Activated CD4-positive, alpha-beta T cell treated with anti-CD3 and anti-CD28 coated beads, Interleukin-10, Interleukin-2, amounts not matched to agents 100 ng/mL and 50 ng/mL, durations not matched to agents 16 hours and 8 hours (primary cell): ENCODE data around the gene CRK.
A peak's percentile ranks its signal among the peaks of the same experiment; 100 is the strongest.

Experiments used
- DNase-seq: peaks from one replicate; pipeline ENCODE4 v3.0.0-alpha.2; 2020

The CRK gene

GRCh38 chr17:1485423-1486376 lies 29.7 kb upstream of the CRK start:
- peak; percentile 60 for DNase-seq

- DNase-seq, result peak; percentile 39
Observed at GRCh38 chr17:1484676-1485422, 28.8 kb upstream of the CRK start.

- no peak for DNase-seq
Observed at GRCh38 chr17:1484060-1484535, 28.1 kb upstream of the CRK start.

GRCh38 chr17:1482680-1483079 lies 26.6 kb upstream of the CRK start:
- DNase-seq, result no peak

- no peak for DNase-seq
Observed at GRCh38 chr17:1481736-1482135, 25.7 kb upstream of the CRK start.

- DNase-seq, result no peak
Observed at GRCh38 chr17:1480747-1481465, 24.9 kb upstream of the CRK start.

GRCh38 chr17:1478418-1478817 lies 22.4 kb upstream of the CRK start:
- DNase-seq, result no peak

GRCh38 chr17:1475321-1475854 lies 19.4 kb upstream of the CRK start:
- DNase-seq, result no peak

- no peak for DNase-seq
Observed at GRCh38 chr17:1474402-1475189, 18.6 kb upstream of the CRK start.

- DNase-seq, result peak; percentile 18
Observed at GRCh38 chr17:1473841-1474240, 17.8 kb upstream of the CRK start.

- DNase-seq, result peak; percentile 19
Observed at GRCh38 chr17:1473170-1473569, 17.1 kb upstream of the CRK start.

GRCh38 chr17:1471911-1472821 lies 16.1 kb upstream of the CRK start:
- no peak for DNase-seq

- no peak for DNase-seq
Observed at GRCh38 chr17:1471490-1471889, 15.5 kb upstream of the CRK start.

GRCh38 chr17:1470755-1471462 lies 14.9 kb upstream of the CRK start:
- DNase-seq, result no peak

- no peak for DNase-seq
Observed at GRCh38 chr17:1470071-1470754, 14.2 kb upstream of the CRK start.

- no peak for DNase-seq
Observed at GRCh38 chr17:1469231-1469852, 13.3 kb upstream of the CRK start.

GRCh38 chr17:1467898-1468492 lies 12.0 kb upstream of the CRK start:
- no peak for DNase-seq

GRCh38 chr17:1467258-1467657 lies 11.2 kb upstream of the CRK start:
- no peak for DNase-seq

- no peak for DNase-seq
Observed at GRCh38 chr17:1464186-1464585, 8.2 kb upstream of the CRK start.
